MM.1S (cell line): ENCODE data around the gene ABCC4.

Experiments
- DNase-seq: peaks from one replicate; pipeline ENCODE4 v3.0.0-alpha.2; 2015
- H2AFZ ChIP-seq: fragments of 300-600 bp; sonication (generic); 2 replicates; pipeline ENCODE4 v1.6.0; 2016; ENCODE audit warnings: antibody characterized with exemption, low read length
- H3F3A ChIP-seq: fragments of 300-600 bp; sonication (generic); 2 replicates; pipeline ENCODE4 v1.6.1; 2016; ENCODE audit warnings: mild to moderate bottlenecking, antibody characterized with exemption, low read length, moderate library complexity, mixed read lengths; ENCODE audit not compliant: insufficient read depth
- H3K27ac ChIP-seq: fragments of 300-600 bp; sonication (generic); 2 replicates; pipeline ENCODE4 v1.5.1; 2016; ENCODE audit warnings: mild to moderate bottlenecking, low read length
- H3K27me3 ChIP-seq: fragments of 300-600 bp; sonication (generic); replicated peaks from 2 replicates; pipeline ENCODE4 v1.6.0; 2016; ENCODE audit warnings: low read length; ENCODE audit not compliant: insufficient read depth
- H3K36me3 ChIP-seq: fragments of 300-600 bp; sonication (generic); replicated peaks from 2 replicates; pipeline ENCODE4 v1.6.1; 2016; ENCODE audit warnings: mild to moderate bottlenecking, low read length, mixed read lengths; ENCODE audit not compliant: insufficient read depth
- H3K4me1 ChIP-seq: fragments of 300-600 bp; sonication (generic); 2 replicates; pipeline ENCODE4 v1.6.1; 2016; ENCODE audit warnings: low read length, mixed read lengths
- H3K4me2 ChIP-seq: fragments of 300-600 bp; sonication (generic); 2 replicates; pipeline ENCODE4 v1.6.0; 2016; ENCODE audit warnings: low read depth, low read length
- H3K4me3 ChIP-seq: fragments of 300-600 bp; sonication (generic); 2 replicates; pipeline ENCODE4 v1.5.1; 2016; ENCODE audit warnings: low read length, mixed read lengths
- H3K79me2 ChIP-seq: fragments of 300-600 bp; sonication (generic); 2 replicates; pipeline ENCODE4 v1.6.1; 2016; ENCODE audit warnings: mixed run types, low read length, mixed read lengths
- H3K9ac ChIP-seq: fragments of 300-600 bp; sonication (generic); 2 replicates; pipeline ENCODE4 v1.6.1; 2016; ENCODE audit warnings: low read length, mixed read lengths
- H3K9me2 ChIP-seq: fragments of 300-600 bp; sonication (generic); replicated peaks from 2 replicates; pipeline ENCODE4 v1.6.1; 2016; ENCODE audit warnings: mild to moderate bottlenecking, low read length, mixed read lengths; ENCODE audit not compliant: insufficient read depth
- H3K9me3 ChIP-seq: fragments of 300-600 bp; sonication (generic); replicated peaks from 2 replicates; pipeline ENCODE4 v1.6.1; 2016; ENCODE audit warnings: mild to moderate bottlenecking, low read length, mixed read lengths; ENCODE audit not compliant: insufficient read depth
- H4K20me1 ChIP-seq: fragments of 300-600 bp; sonication (generic); 2 replicates; pipeline ENCODE4 v1.6.1; 2016; ENCODE audit warnings: mild to moderate bottlenecking, low read length, moderate library complexity, mixed read lengths; ENCODE audit not compliant: insufficient read depth
- CTCF ChIP-seq: fragments of 300-600 bp; sonication (generic); IDR thresholded peaks from 2 replicates; pipeline ENCODE4 v1.5.1; 2016; ENCODE audit warnings: antibody characterized with exemption, low read length, mixed read lengths
- EZH2 ChIP-seq: fragments of 300-600 bp; sonication (generic); optimal IDR thresholded peaks from 2 replicates; pipeline ENCODE3; 2017; ENCODE audit warnings: low read depth, mild to moderate bottlenecking, antibody characterized with exemption, low read length, mixed read lengths
- EZH2phosphoT487 ChIP-seq: fragments of 300-600 bp; sonication (generic); IDR thresholded peaks from 2 replicates; pipeline ENCODE4 v1.6.1; 2018; ENCODE audit warnings: antibody characterized with exemption, low read length

Gene ABCC4

GRCh38 chr13:95301968-95302393 is 730 bp upstream of the ABCC4 start:
- H3K36me3 ChIP-seq = no peaks in the 10 kb centered on the region
- H3K9ac ChIP-seq = peak overlapping the region; percentile 36; the same call in 1 of the 2 replicates
- H2AFZ ChIP-seq = peak overlapping the region; percentile 75
- H3K4me3 ChIP-seq = peak overlapping the region; percentile 67
- peak; percentile 10 for DNase-seq
- no peak for TF ChIP-seq CTCF
- TF ChIP-seq EZH2phosphoT487 = no peak
- no peak for TF ChIP-seq EZH2
- peaks cover 9% of the 10 kb centered on the region; the same call in 1 of the 2 replicates for H3K4me1 ChIP-seq
- no peaks in the 10 kb centered on the region for H3K9me2 ChIP-seq
- 0 out of 2 replicates have a peak, but pooled peaks cover 4% of the 10 kb centered on the region for H3F3A ChIP-seq
- peaks cover 5% of the 10 kb centered on the region; the same call in 1 of the 2 replicates for H3K27me3 ChIP-seq
- H3K79me2 ChIP-seq = no peaks in the 10 kb centered on the region
- no peak overlapping the region for H3K27ac ChIP-seq
- H3K9me3 ChIP-seq = no peaks in the 10 kb centered on the region
- H4K20me1 ChIP-seq = no peaks in the 10 kb centered on the region
- peak overlapping the region; percentile 97 for H3K4me2 ChIP-seq

- Histone ChIP-seq H3F3A (0 out of 2 replicates have a peak, but pooled peaks cover 4% of the 10 kb centered on the region), H3K4me2 (peak overlapping the region; percentile 78)
Observed at GRCh38 chr13:95300625-95301182, 547 bp downstream of the ABCC4 start.

GRCh38 chr13:95298971-95299621 is 2.2 kb downstream of the ABCC4 start:
- TF ChIP-seq EZH2 (no peak), EZH2phosphoT487 (no peak), CTCF (no peak)
- Histone ChIP-seq H3K9ac (no peak overlapping the region), H3F3A (0 out of 2 replicates have a peak, but pooled peaks cover 4% of the 10 kb centered on the region), H3K36me3 (no peaks in the 10 kb centered on the region), H3K4me3 (no peak overlapping the region), H3K4me1 (peaks cover 9% of the 10 kb centered on the region; the same call in 1 of the 2 replicates), H4K20me1 (no peaks in the 10 kb centered on the region), H3K27me3 (peaks cover 5% of the 10 kb centered on the region; the same call in 1 of the 2 replicates), H3K79me2 (no peaks in the 10 kb centered on the region), H3K27ac (no peak overlapping the region), H3K9me2 (no peaks in the 10 kb centered on the region), H3K9me3 (no peaks in the 10 kb centered on the region), H2AFZ (no peak overlapping the region), H3K4me2 (no peak overlapping the region)
- no peak for DNase-seq

More at GRCh38 chr13:95300625-95301182, 547 bp downstream of the ABCC4 start:
- H3K9ac ChIP-seq = peak overlapping the region; percentile 65; the same call in 1 of the 2 replicates
- H3K79me2 ChIP-seq = no peaks in the 10 kb centered on the region
- H3K27ac ChIP-seq = no peak overlapping the region
- H3K27me3 ChIP-seq = peaks cover 5% of the 10 kb centered on the region; the same call in 1 of the 2 replicates
- TF ChIP-seq CTCF (peak; percentile 16; the same call in 1 of the 2 replicates), EZH2 (no peak), EZH2phosphoT487 (no peak)
- H3K9me3 ChIP-seq = no peaks in the 10 kb centered on the region
- H3K4me3 ChIP-seq = peak overlapping the region; percentile 77
- peak overlapping the region; percentile 77 for H2AFZ ChIP-seq
- H3K4me1 ChIP-seq = peaks cover 9% of the 10 kb centered on the region; the same call in 1 of the 2 replicates
- DNase-seq = peak; percentile 46
- no peaks in the 10 kb centered on the region for H3K36me3 ChIP-seq
- H3K9me2 ChIP-seq = no peaks in the 10 kb centered on the region
- H4K20me1 ChIP-seq = no peaks in the 10 kb centered on the region
